ENCODE results near the gene ACTA1.
"Not testable (repeated sequence)": the region's sequence is repeated elsewhere in the genome, so short reads cannot be mapped to it uniquely, and the experiment has no call there.

The ACTA1 gene

DNA sequence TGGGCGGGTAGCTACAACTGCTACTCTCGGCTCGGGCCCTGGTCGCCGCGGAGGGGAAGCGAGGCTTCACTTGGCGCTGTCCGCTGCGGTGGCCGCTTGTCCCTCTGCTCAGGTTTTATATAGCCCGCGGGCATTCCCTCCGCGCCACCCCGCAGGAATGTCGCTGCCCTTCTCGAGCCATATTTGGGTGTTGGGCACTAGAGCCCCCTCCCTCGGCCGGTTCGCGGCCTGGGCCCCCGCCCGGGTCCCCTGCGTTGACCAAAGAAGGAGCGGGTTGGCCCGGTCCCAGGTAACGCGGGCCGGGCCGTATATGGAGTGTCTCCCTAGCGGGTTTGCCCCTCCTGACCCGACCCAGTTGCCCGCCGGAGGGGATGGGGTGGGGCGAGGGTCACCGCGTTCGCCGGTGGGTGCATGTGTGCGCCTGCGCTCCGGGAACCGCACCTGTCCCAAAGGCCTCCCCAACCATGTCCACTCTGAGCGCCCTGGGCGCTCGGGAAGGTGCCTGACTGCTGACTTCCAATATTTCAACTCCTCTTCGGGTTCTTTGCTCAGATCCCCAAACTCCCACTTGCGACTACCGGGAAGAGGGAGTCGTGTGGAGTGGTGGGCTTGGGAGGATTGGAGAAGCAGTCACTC is at the start of gene ACTA1:
ACTA1 (minus strand) TSS at position 90 of the 636 bp plus-strand sequence. CDS start 979 bp downstream, outside the sequence.
- no peak for DNase-seq

DNA sequence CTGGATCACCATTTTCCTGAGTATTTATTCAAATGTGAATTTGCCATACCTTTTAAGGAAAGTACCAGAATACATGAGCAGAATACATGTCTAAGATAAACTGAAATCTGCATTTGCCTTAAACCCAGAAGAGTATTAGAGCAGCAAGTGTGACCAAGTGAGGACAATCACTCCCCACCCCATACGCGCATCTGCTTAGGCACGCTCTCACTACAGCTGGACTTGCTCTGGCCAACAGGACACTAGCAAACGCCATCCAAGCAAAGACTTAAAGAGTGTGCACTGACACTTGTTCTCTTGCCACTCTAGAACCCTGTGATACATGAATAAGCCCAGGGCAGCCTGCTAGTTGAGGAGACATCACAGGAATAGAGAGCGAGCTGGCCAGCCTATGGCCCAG is 48.6 kb upstream of the ACTA1 start:
- no peak for DNase-seq

DNA sequence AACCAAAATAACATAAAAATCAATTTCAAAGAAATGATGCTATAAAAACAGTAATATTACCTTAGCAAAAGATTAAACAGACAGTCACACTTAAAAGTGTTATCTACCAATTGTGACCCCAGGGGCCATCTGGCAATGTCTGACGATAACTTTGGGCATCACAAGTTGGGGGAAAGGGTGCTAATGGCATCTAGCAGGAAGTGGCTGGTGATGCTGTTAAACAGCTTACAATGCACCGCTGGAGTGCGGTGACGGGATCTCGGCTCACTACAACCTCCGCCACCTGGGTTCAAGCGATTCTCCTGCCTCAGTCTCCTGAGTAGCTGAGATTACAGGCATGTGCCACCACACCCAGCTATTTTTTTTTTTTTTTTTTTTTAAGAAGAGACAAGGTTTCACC is 46.6 kb upstream of the ACTA1 start:
- DNase-seq = no peak

DNA sequence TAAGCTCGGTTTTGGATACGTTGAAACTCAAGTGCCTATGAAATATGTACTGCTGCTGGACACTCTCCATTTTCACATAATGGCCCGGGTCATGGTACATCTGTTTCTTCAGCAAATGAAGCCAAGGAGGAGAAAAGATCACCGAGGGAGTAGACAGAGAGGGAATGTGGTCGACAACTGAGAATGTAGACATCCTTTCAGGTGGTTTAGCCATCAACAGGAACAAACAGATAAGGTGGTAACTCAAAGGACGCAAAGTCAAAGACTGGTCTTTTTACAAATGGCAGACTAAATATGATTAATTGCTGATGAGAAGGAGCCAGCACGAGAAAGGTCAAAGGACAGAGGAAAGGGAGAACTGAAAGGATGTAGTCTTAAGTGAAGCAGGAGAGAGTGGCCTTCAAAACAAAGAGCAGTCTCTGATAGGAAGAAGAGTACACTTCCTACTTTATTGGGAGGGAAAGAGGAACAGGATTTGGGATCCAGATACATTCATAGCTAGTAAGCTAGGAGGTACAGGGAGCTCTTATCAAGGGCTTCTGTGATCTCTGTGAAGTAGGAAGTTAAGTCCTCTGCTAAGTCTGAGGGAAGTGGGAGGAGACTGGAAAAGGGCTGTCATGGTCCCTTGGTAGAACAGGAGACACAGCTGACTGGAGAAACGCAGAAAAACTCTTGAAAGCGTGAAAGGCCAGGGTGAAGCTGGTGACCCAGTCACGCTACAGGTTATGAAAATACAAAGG is 45.9 kb upstream of the ACTA1 start:
- DNase-seq = no peak

DNA sequence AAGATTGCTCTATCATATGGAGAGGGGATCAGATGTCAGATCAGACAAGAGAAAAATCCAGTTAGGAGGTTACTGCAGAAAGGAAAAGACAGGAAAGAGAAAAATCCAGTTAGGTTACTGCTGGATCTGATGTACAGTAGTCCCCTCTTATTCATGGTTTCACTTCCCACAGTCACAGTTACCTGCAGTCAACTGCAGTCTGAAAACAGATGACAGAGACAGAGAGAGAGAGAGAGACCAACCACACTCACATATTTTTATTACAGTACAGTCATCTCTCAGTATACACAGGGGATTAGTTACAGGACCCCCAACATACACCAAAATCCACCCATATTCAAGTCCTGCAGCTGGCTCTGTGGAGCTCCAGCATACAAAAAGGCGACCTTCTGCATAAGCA is 45.0 kb upstream of the ACTA1 start:
- DNase-seq = no peak

DNA sequence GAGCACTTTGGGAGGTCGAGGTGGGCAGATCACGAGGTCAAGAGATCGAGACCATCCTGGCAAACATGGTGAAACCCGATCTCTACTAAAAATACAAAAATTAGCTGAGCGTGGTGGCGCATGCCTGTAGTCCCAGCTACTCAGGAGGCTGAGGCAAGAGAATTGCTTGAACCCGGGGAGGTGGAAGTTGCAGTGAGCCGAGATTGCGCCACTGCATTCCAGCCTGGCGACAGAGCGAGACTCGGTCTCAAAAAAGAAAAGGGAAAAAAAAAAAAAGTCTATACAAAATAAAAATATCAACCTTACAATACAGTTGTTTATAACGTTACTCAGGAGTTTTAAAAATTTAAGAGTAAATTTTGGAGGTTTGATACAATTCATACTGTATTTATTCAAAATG is 42.0 kb upstream of the ACTA1 start:
- not testable (repeated sequence) for DNase-seq

DNA sequence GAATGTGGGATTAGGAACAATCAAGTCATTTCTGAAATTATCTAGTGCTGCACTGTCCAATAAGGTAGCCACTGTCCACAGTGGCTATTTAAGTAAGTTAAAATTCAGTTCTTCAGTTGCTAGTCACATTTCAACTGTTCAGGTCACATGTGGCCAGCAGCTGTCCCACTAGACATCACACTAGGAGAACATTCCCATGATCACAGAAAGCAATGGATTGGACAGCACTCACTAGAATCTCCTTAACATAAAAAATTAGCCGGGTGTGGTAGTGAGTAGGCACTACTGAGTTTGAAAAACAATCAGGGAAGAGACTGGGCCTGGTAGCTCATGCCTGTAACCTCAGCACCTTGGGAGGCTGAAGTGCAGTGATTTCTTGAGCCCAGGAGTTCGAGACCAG is 40.6 kb upstream of the ACTA1 start:
- DNase-seq = no peak

DNA sequence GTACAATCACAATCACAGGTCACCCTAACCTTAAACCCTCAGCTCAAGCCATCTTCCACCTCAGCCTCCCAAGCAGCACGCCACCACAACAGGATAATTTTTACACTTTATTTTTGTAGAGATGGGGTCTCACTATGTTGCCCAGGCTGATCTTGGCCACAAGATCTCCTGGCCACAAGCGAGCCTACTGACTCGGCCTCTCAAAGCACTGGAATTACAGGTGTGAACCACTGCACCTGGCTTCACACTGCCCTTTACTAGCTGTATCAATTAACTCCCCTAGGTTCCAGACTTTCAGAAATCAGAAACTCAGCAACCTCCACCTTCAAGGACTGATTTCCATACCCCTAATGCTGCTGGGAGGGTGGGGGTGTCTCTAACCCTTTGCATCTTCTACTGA is 37.3 kb upstream of the ACTA1 start:
- DNase-seq = no peak

DNA sequence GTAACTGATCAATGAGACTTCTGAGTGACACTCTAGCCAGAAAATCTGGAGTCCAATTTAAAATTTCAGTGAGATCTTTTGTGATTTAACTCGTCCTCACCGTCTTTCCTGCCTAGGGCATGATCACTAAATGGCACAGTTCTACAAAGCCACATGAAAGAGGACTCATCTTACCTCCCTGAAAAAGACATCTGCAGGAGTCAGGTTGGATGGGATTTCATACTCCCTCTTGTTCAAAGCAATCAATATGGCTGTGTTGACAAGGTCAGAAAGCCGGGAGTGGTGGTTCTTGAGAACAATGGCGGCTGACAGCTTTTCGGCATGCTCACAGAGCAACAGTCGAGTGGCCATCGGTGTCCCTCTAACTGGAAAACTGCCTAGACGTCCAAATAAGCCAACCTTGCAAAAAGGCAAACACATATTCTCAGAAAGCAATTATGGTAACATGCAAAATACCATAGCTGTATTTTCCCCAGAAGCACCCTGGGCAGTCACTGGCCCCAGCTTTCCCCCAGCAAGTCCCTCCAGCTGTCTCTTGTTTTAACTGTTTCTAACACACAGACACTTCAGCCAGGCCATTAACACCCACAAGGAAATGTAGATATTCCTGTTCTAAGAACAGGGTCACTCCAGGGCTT is 36.6 kb upstream of the ACTA1 start:
- DNase-seq = no peak

DNA sequence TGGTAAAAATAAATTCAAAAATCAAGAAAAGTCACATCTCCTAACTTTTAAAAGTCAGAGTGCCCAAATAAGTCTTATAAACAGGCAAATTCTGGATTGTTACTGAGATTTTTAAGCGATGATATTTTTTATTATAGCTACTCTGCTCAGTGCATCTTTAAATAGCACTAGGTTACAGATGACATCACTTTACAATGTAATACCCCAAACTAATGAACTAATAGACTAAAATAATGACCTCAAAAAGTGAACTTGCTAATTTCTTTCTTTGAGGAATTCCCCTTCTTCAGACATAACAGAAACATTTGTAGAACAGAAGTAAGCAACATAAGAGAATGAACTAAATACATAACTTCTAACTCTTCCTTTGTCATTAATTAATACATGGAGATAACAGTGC is 33.0 kb upstream of the ACTA1 start:
- DNase-seq = no peak

DNA sequence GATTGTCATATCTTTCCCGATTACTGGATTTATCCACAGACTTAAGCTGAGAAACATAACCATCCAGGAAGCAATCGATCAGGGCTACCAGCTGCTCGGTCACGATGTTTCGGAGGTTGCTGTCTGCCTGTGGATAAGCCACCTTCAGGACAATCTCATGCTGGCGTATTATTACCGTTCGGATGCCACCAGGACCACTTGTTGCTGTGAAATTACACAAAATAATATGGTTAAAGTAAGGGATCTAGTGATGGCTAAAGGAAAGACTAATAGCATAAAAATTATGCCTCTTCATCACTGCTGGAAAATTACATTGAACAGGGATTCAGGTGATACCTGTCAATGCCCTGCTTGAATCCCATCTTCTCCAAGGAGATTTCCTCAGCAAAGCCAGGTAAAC is 30.8 kb upstream of the ACTA1 start:
- DNase-seq = no peak

DNA sequence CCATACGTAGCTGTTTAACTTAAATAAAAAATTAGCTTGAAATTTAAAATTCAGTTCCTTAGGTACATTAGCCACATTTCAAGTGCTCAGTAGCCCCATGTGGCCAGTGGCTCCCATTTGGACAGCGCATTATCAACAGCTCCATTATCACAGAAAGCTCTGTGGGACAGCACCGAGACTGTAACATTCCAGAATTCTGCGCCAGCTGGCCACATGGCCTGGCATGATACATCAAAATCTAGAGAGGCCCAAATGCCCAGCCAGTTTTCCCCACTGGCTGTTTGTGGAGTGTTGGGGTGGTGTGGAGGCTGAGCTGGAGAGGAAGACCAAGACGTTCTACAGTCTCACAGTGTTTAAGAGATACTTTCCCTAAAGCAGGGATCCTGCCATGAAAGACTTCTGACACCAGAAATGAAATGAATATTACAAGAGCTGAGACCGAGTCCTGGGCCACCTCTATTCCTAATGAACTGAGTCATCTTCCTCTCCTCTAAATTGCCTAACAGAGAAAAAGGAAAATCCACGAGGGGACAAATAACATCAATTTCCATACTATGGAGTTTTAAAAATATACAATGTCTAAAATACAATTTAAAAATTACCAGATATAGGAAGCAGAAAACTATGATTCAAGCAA is 27.3 kb upstream of the ACTA1 start:
- DNase-seq = no peak

DNA sequence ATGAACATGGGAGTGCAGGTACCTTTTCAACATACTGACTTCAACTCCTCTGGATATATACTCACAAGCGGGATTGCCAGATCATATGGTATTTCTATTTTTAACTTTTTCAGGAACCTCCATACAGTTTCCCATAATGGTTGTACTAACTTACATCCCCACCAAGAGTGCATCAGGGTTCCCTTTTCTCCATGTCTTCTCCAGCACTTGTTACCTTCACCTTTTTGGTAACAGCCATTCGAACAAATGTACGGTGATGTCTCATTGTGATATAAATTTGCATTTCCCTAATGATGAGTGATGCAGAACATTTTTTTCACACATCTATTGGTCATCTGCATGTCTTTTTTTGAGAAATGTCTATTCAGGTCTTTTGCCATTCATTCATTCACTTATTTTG is 25.9 kb upstream of the ACTA1 start:
- no peak for DNase-seq

DNA sequence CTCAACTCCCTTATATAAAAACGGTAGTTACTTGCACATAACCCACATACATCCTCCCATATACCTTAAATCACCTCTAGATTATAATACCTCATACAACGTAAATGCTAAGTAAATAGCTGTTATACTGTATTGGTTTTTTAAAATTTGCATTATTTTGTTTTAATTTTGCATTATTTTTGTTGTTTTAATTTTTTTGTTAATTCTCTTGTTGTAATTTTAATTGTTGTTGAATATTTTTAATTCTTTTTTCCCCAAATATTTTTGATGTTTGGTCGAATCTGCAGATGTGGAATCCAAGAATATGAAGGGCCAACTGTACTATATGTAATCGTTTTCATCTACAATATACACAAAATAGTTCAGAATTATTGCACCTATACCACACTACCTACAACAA is 23.5 kb upstream of the ACTA1 start:
- DNase-seq = no peak

DNA sequence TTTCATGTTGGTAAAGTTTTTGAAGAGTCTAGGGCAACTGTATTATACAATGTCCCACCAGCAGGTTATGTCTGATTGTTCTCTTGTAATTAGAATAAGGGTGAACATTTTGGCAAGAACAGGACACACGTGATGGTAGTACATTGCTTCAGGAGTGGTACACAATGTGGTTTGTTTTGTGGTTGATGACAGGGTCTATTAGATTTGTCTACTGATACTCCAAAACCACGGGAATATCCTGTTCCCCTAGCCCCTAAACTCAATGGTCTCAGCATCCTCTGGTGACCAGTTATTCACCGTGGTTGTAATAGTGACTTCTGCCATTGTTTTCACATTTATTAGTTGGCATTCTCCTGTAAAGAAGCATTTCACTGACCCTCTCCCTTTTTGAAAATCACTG is 22.1 kb upstream of the ACTA1 start:
- DNase-seq = no peak

DNA sequence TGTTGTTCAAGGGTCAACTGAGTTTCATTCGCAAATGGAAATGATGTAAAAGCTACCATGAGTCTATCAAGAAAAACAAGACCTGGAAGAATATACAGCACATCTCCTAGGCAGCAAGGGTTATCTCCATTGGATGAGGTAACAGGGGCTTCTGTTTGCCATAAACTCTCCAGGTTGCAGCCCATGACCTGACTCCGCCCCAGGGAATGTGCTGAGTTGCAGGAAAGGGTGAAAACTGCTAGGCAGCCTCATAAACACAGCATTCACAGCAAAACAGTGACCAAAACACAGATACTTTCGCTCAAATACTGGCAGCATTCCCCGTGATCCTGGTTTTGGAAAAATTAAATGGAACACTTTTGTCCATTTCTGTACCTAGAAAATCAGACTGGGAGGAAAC is 20.2 kb upstream of the ACTA1 start:
- DNase-seq = no peak

DNA sequence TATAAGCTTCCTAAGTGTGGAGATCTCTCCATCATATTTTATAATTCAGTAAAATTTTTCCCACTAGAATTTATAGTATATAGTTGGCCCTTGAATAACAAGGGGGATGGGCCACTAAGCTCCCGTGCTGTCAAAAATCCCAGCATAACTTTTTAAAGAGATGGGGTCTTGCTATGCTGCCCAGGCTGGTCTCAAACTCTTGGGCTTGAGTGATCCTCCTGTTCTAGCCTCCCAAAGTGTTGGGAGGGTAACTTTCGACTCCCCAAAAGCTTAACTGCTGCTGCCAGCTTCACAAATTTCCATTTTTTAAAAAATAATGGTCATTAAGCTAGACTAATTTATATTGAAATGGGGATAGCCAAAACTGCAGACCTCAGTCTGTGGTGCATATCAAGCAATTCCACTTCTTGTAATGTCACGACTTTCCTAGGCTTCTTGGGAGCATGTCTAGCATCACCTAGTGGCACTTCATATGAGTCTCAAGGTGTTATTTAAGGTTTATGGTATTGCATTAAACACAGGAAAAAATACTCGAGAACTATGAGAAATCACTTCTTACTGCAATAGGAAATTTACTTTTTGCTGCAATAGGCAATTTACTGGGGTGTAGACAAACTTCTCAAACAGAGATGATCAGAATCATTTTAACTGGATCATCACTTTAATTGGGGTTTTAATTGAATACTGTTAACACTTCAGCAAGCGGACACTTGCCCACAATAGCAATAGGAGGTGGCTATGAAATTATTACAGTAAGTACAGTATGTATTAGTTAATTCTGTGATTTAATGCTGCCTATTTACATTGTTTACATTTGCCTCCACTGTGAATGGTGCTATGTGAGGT is 19.3 kb upstream of the ACTA1 start:
- DNase-seq = peak; percentile 28

DNA sequence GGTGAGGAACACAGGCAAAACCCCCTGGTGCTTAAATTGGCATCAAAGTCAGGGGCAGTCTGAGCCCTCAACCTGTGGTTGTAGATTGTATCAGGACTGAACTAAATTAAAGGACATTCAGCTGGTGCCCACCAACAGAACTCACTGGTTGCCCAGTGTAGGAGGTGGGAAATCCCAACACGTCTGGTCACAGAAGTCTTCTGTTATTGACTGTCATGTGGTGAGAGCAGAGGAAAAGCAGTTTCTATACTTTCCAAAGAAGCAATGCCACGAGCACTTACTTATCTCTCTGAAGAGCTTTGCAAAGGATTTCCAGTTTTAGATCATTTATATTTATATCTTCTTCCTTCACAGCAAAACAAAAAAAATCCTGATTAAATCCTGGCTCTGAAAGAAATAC is 15.0 kb upstream of the ACTA1 start:
- DNase-seq = no peak

DNA sequence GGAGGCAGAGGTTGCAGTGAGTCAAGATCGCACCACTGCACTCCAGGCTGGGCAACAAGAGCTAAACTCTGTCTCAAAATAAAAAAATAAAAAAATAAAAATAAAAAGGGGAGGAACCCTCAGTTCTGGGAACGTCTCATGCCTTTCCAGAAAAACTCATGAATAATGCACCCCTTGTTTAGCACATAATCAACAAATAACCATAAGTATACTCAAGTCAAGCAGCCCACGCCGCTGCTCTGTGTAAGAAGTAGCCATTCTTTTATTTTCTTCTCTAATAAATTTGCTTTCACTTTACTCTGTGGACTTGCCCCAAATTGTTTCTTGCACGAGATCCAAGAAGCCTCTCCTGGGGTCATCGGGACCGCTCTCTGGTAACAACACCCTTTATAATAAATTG is 14.5 kb upstream of the ACTA1 start:
- DNase-seq = no peak

DNA sequence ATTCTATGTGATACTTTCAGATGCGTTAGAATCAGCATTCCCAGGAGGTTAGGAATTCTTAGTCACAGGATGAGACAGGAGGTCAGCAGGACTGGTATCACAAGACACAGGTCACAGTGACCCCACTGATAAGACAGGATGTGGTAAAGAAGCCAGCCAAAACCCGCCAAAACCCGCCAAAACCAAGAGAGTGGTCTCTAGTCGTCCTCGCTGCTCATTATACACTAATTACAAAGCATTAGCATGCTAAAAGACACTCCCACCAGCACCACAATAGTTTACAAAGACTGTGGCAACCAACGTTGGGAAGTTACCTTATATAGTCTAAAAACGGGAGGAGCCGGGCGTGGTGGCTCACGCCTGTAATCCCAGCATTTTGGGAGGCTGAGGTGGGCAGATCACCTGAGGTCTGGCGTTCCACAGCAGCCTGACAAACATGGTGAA is 13.9 kb upstream of the ACTA1 start:
- DNase-seq = no peak

DNA sequence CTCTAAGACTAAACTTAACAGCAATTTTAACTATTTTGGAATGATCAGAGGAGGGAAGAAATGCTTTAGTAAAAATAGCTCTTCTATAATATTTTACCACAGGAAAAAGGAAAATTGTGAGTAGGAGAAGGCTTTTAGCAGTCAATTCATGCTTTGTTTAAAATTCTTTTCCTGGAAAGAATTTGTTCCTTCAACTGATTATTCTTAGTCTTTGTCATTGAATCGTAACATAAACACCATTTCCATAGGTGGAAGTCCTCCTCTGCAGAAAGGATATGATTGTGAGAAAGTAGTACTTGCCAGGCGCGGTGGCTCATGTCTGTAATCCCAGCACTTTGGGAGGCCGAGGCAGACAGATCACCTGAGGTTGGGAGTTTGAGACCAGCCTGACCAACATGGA is 11.9 kb upstream of the ACTA1 start:
- no peak for DNase-seq

DNA sequence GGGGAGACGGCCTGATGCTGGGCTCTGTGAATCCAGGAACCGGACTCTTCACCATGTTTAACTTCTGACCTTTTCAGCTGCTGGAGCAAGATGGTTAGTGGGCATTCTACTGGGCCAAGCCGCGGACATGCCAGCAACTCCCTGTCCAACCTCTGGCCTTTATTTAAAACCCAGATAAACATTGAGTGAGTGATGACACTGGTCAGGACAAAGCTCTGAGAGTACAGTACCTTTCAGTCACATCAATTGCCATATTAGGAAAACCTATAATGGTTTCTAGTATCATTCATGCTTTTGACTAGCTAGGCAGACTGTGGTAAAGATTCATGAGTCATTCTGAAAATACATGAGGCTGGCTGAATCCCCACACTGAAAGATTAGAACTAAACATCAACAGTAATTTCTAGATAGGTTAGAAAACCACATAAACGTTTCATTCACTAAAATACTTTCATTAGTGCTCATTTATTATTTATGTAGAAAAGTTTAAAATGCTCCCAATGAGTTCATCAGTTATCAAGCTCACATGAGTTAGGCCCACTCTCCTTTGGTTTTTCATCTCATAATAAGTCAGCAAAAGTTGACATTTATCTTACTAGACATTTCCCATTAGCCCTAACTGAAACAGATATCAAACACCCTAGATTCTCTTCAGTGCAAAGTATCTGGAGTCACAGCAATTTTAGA is 7.1 kb upstream of the ACTA1 start:
- peak; percentile 78 for DNase-seq

All from fibroblast of upper back skin (primary cell).